Skeletal muscle tissue (tissue), 5 donors: ENCODE measurements around the gene RTF2. TPM values are rescaled to one million over a fixed set of nuclear protein-coding genes. Genes with fewer than 3 reads are reported as not detected.
"Not testable (repeated sequence)": the region's sequence is repeated elsewhere in the genome, so short reads cannot be mapped to it uniquely, and the experiment has no call there.

Experiments
- H3K27ac ChIP-seq: one replicate; pipeline ENCODE4 v1.7.0; 2013; ENCODE audit warnings: mild to moderate bottlenecking, low read depth, low read length, inconsistent platforms
- H3K27me3 ChIP-seq, 3 donors: one replicate each; pipeline ENCODE4 v1.7.0; 2013; ENCODE audit warnings: low read length in 3 of 3; ENCODE audit not compliant: control insufficient read depth in 3 of 3, insufficient read depth in 3 of 3
- H3K36me3 ChIP-seq, 3 donors: one replicate each; pipeline ENCODE4 v1.7.0; 2013; ENCODE audit warnings: low read length in 3 of 3; ENCODE audit not compliant: control insufficient read depth in 3 of 3, insufficient read depth in 3 of 3
- H3K4me1 ChIP-seq, 3 donors: one replicate each; pipeline ENCODE4 v1.7.0; 2013; ENCODE audit warnings: low read length in 3 of 3, mild to moderate bottlenecking in 3 of 3; ENCODE audit not compliant: control insufficient read depth in 3 of 3, insufficient read depth in 3 of 3
- H3K4me3 ChIP-seq, 3 donors: one replicate each; pipeline ENCODE4 v1.7.0; 2013; ENCODE audit warnings: low read length in 3 of 3
- H3K9ac ChIP-seq, 3 donors: one replicate each; pipeline ENCODE4 v1.7.0; 2013; ENCODE audit warnings: low read length in 3 of 3, mild to moderate bottlenecking in 3 of 3, moderate library complexity in 2 of 3, low read depth in 1 of 3
- H3K9me3 ChIP-seq, 3 donors: one replicate each; pipeline ENCODE4 v1.7.0; 2013; ENCODE audit warnings: low read length in 3 of 3; ENCODE audit not compliant: control insufficient read depth in 3 of 3
- small RNA-seq: library from RNA; depleted of rRNA; stranded (forward); fragments of <200 nt; gene quantifications from one replicate; pipeline ENCODE3, GENCODE V24; 2014
- total RNA-seq: library from RNA; depleted of rRNA; stranded (reverse); fragments of >200 nt; gene quantifications from one replicate; pipeline ENCODE4 v1.2.3, GENCODE V29; 2014
- donor health status: Osteomylitis.

RTF2 gene
- total RNA-seq, 1 donor from 2014 or later = 68.4 TPM

GRCh38 chr20:56558968-56559367 is 90.5 kb downstream of the RTF2 start:
- no peaks in the 10 kb centered on the region for H3K9me3 ChIP-seq
- H3K36me3 ChIP-seq = no peaks in the 10 kb centered on the region
- no peak overlapping the region for H3K9ac ChIP-seq
- H3K27ac ChIP-seq = no peak overlapping the region
- H3K4me3 ChIP-seq = no peak overlapping the region
- H3K4me1 ChIP-seq = peaks cover 0 to 5% (median 5%) of the 10 kb centered on the region in 3 donors
- peaks cover 0 to 2% (median 0%) of the 10 kb centered on the region in 3 donors for H3K27me3 ChIP-seq

GRCh38 chr20:56564526-56564925 is 96.1 kb downstream of the RTF2 start:
- H3K27me3 ChIP-seq, H3K36me3 ChIP-seq, H3K9me3 ChIP-seq, H3K4me1 ChIP-seq, H3K4me3 ChIP-seq, H3K9ac ChIP-seq, H3K27ac ChIP-seq: not testable (repeated sequence)

GRCh38 chr20:56565511-56565910 is 97.1 kb downstream of the RTF2 start:
- no peaks in the 10 kb centered on the region for H3K4me1 ChIP-seq

GRCh38 chr20:56566621-56567020 is 98.2 kb downstream of the RTF2 start:
- no peaks in the 10 kb centered on the region for H3K4me1 ChIP-seq

More at GRCh38 chr20:56565511-56565910, 97.1 kb downstream of the RTF2 start:
- Histone ChIP-seq H3K27ac (no peak overlapping the region), H3K9me3 (no peaks in the 10 kb centered on the region), H3K27me3 (peaks cover 0 to 2% (median 0%) of the 10 kb centered on the region in 3 donors), H3K36me3 (no peaks in the 10 kb centered on the region), H3K4me3 (no peak overlapping the region), H3K9ac (no peak overlapping the region)

More at GRCh38 chr20:56566621-56567020, 98.2 kb downstream of the RTF2 start:
- no peaks in the 10 kb centered on the region for H3K9me3 ChIP-seq
- H3K27ac ChIP-seq = no peak overlapping the region
- H3K9ac ChIP-seq = no peak overlapping the region
- H3K36me3 ChIP-seq = no peaks in the 10 kb centered on the region
- peaks cover 0 to 2% (median 0%) of the 10 kb centered on the region in 3 donors for H3K27me3 ChIP-seq
- no peak overlapping the region for H3K4me3 ChIP-seq

Small RNAs within 50 kb of the gene (small RNA-seq; reads per million reads assigned to genes)
- gene RPL39P = not detected

Other genes starting within 250 kb of the RTF2 start
- gene MC3R, start 219.9 kb upstream of the RTF2 start, total RNA-seq = not detected
- 31.8 TPM for gene FAM210B, start 109.7 kb upstream of the RTF2 start, total RNA-seq
- 9.4 TPM for gene AURKA, start 76.4 kb upstream of the RTF2 start, total RNA-seq
- 20.9 TPM for gene CSTF1, start 76.0 kb upstream of the RTF2 start, total RNA-seq
- gene CASS4, start 56.4 kb upstream of the RTF2 start, total RNA-seq = 3.7 TPM
- not detected for gene FAM209A, start 56.1 kb downstream of the RTF2 start, total RNA-seq
- gene FAM209B, start 64.6 kb downstream of the RTF2 start, total RNA-seq = not detected
- not detected for gene TFAP2C, start 160.7 kb downstream of the RTF2 start, total RNA-seq